ENCODE results near the gene LSP1.

LSP1 gene

GRCh38 chr11:1825039-1825740, 27.7 kb upstream of the LSP1 start:
- no peak for DNase-seq (ENCODE audit: low spot score)

GRCh38 chr11:1825785-1826451, 27.0 kb upstream of the LSP1 start:
- no peak for DNase-seq (ENCODE audit: low spot score)

- no peak for DNase-seq (ENCODE audit: low spot score)
Measured at GRCh38 chr11:1826552-1827094, 26.3 kb upstream of the LSP1 start.

- DNase-seq (ENCODE audit: low spot score): no peak
Measured at GRCh38 chr11:1827095-1827813, 25.6 kb upstream of the LSP1 start.

- DNase-seq (ENCODE audit: low spot score): no peak
Measured at GRCh38 chr11:1827931-1828330, 25.0 kb upstream of the LSP1 start.

GRCh38 chr11:1828542-1828941, 24.3 kb upstream of the LSP1 start:
- DNase-seq (ENCODE audit: low spot score): no peak

GRCh38 chr11:1829039-1829820, 23.7 kb upstream of the LSP1 start:
- no peak for DNase-seq (ENCODE audit: low spot score)

- no peak for DNase-seq (ENCODE audit: low spot score)
Measured at GRCh38 chr11:1830004-1830321, 22.9 kb upstream of the LSP1 start.

- no peak for DNase-seq (ENCODE audit: low spot score)
Measured at GRCh38 chr11:1830322-1831223, 22.3 kb upstream of the LSP1 start.

- DNase-seq (ENCODE audit: low spot score): no peak
Measured at GRCh38 chr11:1831338-1832210, 21.3 kb upstream of the LSP1 start.

GRCh38 chr11:1832211-1832919, 20.5 kb upstream of the LSP1 start:
- DNase-seq (ENCODE audit: low spot score): peak; percentile 57

- DNase-seq (ENCODE audit: low spot score): no peak
Measured at GRCh38 chr11:1832920-1833295, 20.0 kb upstream of the LSP1 start.

- no peak for DNase-seq (ENCODE audit: low spot score)
Measured at GRCh38 chr11:1834062-1834610, 18.7 kb upstream of the LSP1 start.

GRCh38 chr11:1834779-1835670, 17.9 kb upstream of the LSP1 start, which contains the start of gene SYT8:
Gene SYT8, plus strand, starts transcription at chr11:1834990. Its CDS starts 116 bp downstream, at chr11:1835106.
- no peak for DNase-seq (ENCODE audit: low spot score)

GRCh38 chr11:1835671-1836010, 17.2 kb upstream of the LSP1 start:
- DNase-seq (ENCODE audit: low spot score): no peak

GRCh38 chr11:1836011-1836945, 16.6 kb upstream of the LSP1 start:
- no peak for DNase-seq (ENCODE audit: low spot score)

Measured in hematopoietic multipotent progenitor cell treated with erythropoietin and hydrocortisone succinate and interleukin-3 and kit ligand, for 15 days (in vitro differentiated cells).